GOT3 (cell line): Measurements from ENCODE around the gene MDM2.
"Not testable (repeated sequence)": the region's sequence is repeated elsewhere in the genome, so short reads cannot be mapped to it uniquely, and the experiment has no call there.

Experiments
- DNase-seq: peaks from one replicate; lab custom pipeline; 2025; ENCODE audit warnings: mixed read lengths; lab: John Stamatoyannopoulos, UW

The MDM2 gene

GRCh38 chr12:68827895-68828671 lies 20.1 kb downstream of the MDM2 start:
- DNase-seq: no peak

GRCh38 chr12:68828672-68829068 lies 20.7 kb downstream of the MDM2 start:
- no peak for DNase-seq

- DNase-seq: no peak
These were observed 23.3 kb downstream of the MDM2 start for GRCh38 chr12:68831272-68831671.

GRCh38 chr12:68831751-68832503 lies 23.9 kb downstream of the MDM2 start:
- no peak for DNase-seq

- no peak for DNase-seq
These were observed 24.5 kb downstream of the MDM2 start for GRCh38 chr12:68832504-68832867.

- DNase-seq: no peak
These were observed 25.5 kb downstream of the MDM2 start for GRCh38 chr12:68833508-68833907.

- DNase-seq: no peak
These were observed 27.4 kb downstream of the MDM2 start for GRCh38 chr12:68835333-68835908.

- no peak for DNase-seq
These were observed 29.2 kb downstream of the MDM2 start for GRCh38 chr12:68837215-68837614.

GRCh38 chr12:68838046-68838886 lies 30.3 kb downstream of the MDM2 start:
- no peak for DNase-seq

- no peak for DNase-seq
These were observed 31.5 kb downstream of the MDM2 start for GRCh38 chr12:68839183-68840147.

- DNase-seq: not testable (repeated sequence)
These were observed 33.2 kb downstream of the MDM2 start for GRCh38 chr12:68841175-68841574.

GRCh38 chr12:68841717-68842116 lies 33.7 kb downstream of the MDM2 start:
- DNase-seq: no peak

GRCh38 chr12:68842123-68842522 lies 34.1 kb downstream of the MDM2 start:
- DNase-seq: no peak

GRCh38 chr12:68842784-68843567 lies 35.0 kb downstream of the MDM2 start:
- DNase-seq: no peak

GRCh38 chr12:68844318-68844745 lies 36.4 kb downstream of the MDM2 start:
- DNase-seq: no peak

- no peak for DNase-seq
These were observed 37.1 kb downstream of the MDM2 start for GRCh38 chr12:68844788-68845695.

GRCh38 chr12:68846811-68847210 lies 38.8 kb downstream of the MDM2 start:
- no peak for DNase-seq

- no peak for DNase-seq
These were observed 42.4 kb downstream of the MDM2 start for GRCh38 chr12:68850390-68850789.
